Neural progenitor cell (in vitro differentiated cells): ENCODE data around the gene TMEM119.

Experiments used
- CTCF ChIP-seq: fragments of 200-600 bp; sonication (generic); IDR thresholded peaks from 2 replicates; pipeline ENCODE4 v1.5.1; 2017; ENCODE audit warnings: antibody characterized with exemption, mild to moderate bottlenecking
- EZH2 ChIP-seq: fragments of 200-600 bp; sonication (generic); IDR thresholded peaks from 2 replicates; pipeline ENCODE4 v1.6.1; 2017; ENCODE audit warnings: antibody characterized with exemption, mild to moderate bottlenecking, moderate library complexity

DNA sequence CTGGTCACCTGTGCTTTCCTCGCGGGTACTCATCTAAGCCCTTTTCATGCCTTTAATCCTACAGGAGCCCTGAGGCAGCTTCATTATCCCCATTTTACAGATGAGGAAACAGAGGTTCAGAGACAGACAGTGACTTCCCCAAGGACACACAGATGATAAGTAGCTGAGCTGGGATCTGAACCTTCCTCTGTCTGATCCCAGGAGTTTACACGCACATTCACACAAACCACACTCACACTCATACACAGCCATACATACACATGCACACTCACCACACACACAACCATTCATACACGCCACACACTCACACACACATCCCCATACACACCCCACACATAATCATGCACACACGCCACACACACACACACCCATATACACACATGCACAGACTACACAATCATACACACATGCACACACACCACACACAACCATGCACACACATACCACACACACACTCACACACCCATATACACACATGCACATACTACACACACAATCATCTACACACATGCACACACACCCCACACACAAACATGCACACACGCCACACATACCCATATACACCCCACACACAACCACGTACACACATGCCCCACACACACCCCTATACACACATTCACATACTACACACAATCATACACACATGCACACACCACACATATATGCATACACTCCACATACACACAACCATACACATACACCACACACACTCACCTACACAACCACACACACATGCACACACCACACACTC, 2.7 kb downstream of the TMEM119 start:
- no peak for TF ChIP-seq CTCF
- no peak for TF ChIP-seq EZH2
